Femur (tissue), 1 donor: ENCODE data around the gene PLXNC1.

Experiments used
- DNase-seq: peaks from one replicate; pipeline ENCODE4 v3.0.0-alpha.2; 2017

Gene PLXNC1

DNA sequence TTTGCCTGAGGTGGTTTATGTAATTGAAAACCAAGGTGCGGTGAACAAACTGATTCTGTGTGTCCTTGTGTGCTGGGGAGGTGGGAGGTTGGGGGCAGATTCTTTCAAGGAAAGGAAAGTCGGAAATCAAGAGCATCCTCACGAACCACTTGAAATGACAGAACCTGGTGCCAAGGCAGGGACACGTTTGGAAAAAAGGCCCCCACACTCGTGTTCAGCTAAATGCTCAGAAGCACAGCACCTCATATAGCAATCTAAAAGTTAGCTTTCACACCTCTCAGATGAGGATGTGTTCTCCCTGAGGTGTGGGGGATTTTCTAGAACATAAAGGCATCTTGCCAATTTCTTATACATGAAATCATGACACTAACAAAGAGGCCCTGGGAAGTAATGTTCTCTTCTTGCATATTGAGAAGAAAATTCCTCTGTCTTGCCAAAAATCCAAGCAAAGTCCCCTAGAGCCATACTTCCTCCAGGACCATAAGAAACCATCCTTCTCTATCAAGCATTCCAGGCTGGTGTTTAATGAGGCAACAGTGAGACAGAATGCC lies 119.6 kb downstream of the PLXNC1 start:
- no peak for DNase-seq

DNA sequence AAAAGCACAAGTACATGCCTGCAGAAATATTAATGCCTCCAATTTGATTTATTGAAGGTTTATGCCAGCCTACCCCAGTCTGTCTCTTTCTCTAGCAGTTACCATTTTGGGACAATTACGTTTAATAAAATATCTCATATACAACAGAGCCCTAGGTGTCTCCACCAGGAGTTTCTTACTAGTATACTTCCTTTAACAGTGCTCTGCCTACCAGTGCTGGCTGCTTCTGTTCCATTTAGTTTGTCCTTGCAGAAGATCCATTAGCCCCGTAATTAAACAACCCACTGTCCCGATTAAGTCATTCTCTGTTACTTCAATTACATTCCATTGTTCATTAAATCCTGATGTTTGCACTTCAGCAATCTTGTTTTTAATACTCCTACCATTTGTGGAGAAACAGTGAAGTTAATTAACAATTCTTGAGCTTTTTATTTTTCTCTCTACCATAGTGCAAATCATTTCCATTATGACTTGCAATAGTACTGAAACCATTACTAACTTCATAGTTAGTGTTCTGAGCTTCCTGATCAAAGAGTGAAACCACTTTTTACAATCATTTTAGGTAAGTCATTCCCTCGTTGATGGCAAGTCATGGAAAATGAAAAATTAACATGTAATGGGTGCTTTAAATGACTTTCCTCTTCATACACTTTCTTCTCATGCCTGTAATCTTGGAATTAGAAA lies 121.1 kb downstream of the PLXNC1 start:
- no peak for DNase-seq

DNA sequence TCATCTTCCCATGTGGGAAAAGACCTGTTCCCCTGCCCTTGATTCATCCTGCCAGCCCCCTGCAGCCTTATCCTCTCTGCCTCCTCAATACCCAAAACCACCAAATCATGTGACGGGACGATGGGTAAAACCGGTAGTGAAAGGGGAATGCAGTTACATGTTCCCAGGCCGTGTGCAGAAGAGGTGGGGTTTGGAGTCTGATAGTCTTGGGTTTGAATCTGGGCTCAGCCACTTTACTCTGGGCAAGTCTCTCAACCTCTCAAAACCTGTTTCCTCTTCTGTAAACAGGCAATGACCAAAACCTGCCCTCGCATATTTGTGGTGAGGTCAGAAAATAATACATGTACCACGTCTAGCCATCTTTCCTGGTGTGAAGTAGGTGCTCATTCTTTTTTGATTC lies 123.0 kb downstream of the PLXNC1 start:
- no peak for DNase-seq

DNA sequence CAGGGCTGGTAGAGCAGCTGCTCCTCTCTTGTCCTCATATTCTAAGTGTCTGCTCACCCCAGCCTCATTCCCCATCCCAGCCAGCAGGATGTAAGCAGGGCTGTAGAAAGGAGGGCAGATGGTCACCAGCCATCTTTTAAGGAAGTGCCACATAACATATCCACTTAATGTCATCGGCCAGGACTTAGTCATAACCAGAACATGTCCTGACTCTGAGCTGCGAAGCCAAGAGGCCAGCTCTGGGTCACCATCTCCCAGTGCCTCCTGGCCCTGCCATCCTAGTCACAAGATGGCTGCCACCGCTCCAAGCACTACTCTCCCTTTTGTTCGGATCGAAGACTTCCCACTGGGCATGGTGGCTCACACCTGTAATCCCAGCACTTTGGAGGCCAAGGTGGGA lies 123.9 kb downstream of the PLXNC1 start:
- no peak for DNase-seq

DNA sequence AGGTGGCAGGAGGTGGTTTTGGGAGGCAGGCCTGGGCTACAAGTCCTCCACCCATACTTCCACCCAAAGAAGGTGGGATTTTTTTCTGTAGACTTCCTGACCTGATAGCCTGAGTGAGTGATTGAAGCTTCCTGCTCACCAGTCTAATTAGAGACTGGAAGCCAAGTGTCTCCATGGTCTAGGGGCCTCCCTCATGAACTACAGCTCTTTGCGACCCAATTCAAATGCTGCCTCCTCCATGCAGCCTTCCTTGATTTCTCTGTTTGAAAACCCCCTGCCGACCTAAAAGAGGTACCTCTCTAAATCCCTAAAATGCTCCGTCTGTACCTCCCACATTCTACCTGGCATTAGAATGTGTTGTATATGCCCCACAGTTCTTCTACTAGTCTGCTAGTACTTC lies 124.9 kb downstream of the PLXNC1 start:
- no peak for DNase-seq

DNA sequence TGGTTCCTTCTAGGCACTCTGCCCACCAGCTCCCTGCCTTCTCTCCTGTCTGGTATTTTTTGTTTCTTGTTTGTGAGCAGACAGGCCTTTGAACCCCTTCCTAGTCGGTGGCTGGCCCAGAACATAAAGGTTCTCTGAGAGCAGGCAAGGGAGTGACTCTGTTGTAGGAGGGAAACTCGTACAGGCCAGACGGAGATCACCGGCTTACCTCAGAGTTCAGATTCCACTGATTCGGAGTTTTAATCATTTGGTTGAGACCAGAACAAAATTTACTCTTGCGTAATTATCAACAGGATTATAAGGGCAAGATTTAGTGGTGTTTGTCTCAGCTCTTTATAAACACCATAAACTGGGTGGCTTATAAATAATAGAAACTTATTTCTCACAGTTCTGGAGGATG lies 128.3 kb downstream of the PLXNC1 start:
- no peak for DNase-seq

DNA sequence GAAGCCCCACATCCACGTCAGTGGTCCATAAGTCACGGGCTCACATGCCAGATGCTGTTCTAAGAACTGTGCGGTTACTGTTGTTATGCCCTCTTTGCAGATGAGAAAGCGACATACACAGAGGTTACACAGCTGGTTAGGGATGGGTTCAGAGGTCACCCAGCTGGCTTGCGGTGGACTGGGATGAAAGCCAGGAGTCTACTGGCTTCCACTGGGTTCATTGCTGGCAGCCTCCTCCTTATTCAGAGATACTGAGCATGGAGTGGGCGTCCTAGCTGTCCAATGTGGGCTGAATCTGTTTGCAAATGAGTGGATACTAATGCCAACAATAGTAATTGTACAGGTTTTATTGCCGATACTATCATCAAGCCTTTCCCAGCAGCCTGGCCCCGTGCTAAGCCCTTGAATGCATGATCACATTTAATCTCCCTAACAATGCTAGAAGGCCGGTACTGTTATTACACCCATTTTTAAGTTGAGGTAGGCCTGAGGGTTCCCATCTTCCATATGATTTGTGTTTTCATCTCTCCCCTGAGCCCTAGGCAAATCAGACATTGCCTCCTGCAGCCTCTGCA lies 129.1 kb downstream of the PLXNC1 start:
- DNase-seq: no peak

DNA sequence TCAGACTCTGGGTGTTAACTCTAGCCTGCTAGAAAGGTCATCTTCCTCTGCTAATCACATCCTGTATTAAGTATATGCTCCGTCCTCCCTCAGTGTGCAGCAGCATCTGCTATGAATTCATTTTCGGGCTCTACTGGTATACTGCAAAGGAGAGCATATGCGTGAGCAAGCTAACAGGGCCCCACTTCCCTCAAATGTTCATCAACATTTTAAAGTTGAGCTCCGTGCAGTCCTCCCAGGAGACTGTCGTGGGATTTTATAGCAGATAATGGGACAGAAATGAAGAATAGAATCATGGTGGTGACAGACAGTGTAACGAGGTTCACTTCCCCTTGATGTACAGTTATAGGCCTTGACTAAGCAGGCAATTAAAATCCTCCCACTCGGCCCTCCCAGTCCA lies 131.7 kb downstream of the PLXNC1 start:
- DNase-seq: no peak

DNA sequence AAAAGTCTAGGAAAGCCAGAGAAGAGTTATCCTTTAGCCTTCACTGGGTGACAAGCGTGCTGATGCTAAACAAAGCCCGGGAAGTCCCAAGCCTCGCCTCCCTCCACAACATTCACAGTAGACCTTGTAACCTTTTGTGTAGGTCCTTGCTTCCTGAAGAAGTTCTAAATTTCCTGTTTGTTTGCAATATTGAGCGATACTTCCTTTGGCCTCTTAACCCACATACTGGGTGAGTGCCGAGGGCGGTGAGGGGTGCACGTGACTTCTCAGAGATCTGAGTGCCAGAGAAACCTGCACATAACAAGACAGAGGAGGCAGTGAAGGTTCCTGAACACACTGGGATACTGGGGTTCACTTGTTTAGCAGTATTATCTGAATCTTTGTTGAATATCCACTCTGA lies 134.3 kb downstream of the PLXNC1 start:
- DNase-seq: no peak

DNA sequence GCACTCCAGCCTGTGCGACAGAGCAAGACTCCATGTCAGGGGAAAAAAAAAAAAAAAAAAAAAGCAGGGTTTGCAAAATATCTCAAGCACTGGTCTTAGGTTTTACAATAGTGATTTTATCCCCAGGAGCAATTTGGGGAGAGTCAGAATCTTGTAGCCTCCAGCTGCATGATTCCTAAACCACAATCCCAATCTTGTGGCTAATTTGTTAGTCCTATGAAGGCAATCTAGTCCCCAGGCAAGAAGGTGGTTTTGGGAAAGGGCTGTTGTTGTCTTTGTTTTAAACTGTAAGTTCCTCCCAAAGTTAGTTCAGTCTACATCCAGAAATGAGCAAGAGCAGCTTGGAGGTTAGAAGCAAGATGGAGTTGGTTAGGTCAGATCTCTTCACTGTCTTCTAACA lies 135.7 kb downstream of the PLXNC1 start:
- no peak for DNase-seq

DNA sequence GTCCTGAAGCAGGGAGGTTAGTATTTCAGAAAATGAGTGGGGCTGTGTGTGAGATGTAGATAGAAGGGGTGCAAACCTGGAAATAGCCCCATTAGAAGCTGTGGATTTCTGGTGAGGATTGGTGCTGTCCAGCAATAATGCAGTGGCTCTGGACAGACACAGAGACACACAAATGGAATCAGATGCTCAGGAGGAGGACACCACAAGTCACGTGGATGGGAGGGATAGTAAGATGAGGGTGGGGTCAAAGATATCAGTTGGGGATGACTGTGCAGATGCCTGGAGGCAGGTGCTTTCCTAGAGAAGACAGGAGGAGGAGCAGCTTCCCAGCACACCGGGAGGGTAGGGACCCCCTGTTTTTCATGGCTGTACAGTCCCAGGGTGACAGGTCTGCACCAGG lies 136.5 kb downstream of the PLXNC1 start:
- no peak for DNase-seq

DNA sequence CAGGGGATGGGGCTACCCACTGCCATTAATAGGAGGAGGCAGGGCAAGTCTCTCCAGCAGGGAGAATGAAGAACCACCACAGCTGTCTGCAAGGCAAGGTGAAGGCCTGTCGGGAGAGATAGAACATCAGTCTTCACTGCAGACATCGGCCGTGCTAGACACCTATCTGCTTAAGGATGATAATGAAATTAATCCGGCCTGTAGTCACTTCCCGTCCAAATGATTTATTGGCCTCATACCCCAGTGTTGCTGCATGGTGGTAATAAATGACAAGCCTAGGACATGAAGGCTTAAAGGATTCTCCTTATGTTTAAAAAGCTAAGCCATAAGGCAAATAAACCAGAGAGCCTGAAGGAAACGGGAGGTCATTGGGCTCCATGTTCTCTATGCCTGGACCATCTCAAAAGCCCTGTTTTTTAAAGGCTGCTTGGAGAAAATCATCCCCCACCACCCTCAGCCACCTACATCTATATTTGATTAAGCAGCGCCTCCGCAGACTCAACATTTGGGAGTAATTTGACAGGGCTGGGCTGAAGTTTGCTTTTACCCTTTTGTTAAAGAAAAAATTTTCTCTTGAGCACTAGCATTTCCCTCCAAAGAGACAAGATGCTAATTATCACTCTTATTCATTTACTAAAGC lies 137.7 kb downstream of the PLXNC1 start:
- no peak for DNase-seq

DNA sequence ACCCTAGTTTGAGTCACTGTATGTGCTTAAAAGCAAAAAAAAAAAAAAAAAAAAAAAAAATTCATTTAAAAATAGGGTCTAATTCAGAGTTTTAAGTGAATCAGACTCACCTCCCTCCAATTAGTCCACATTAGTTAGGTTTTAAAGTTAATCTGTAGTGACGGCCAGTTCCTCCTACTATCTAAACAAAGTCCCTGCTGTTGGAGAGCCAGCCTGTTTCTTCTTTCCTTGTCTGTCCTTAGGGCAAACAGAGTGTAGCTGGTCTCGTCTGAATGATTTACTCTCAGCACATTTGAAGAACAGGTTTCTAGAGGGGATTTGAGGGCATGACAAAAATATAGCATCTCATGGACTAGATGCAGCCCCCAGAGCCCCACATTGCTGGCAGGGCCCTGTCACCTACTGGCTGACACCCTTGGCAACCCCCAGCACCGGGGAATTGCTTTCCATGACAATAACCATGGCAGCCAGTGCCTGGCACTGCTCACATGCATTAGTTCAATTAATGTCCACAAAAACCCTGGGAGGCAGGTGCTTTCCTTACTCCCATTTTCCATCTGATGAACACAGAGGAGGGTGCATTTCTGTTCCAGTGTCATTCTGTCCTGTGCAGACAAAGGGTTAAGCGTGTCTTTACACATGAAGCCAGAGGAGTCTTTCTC lies 138.3 kb downstream of the PLXNC1 start:
- DNase-seq: no peak

DNA sequence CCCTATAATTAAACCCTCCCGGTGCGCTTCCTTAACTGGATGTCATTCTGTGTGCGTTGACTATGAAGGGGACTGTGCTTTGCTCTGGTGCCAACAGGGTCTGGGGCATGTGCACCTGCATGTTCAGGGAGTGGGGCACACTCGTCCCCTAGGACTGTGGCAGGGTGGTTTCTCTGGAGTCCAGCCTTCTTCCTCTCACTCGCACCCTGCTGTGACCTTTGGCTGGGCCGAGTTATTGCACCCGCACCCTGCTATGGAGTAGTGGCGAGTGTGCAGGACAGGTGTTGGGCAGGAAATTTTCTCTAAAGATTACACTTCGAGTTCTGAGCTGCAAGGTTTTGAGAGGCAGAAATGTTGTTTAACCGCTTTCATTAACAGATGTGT lies 138.9 kb downstream of the PLXNC1 start:
- DNase-seq: no peak

DNA sequence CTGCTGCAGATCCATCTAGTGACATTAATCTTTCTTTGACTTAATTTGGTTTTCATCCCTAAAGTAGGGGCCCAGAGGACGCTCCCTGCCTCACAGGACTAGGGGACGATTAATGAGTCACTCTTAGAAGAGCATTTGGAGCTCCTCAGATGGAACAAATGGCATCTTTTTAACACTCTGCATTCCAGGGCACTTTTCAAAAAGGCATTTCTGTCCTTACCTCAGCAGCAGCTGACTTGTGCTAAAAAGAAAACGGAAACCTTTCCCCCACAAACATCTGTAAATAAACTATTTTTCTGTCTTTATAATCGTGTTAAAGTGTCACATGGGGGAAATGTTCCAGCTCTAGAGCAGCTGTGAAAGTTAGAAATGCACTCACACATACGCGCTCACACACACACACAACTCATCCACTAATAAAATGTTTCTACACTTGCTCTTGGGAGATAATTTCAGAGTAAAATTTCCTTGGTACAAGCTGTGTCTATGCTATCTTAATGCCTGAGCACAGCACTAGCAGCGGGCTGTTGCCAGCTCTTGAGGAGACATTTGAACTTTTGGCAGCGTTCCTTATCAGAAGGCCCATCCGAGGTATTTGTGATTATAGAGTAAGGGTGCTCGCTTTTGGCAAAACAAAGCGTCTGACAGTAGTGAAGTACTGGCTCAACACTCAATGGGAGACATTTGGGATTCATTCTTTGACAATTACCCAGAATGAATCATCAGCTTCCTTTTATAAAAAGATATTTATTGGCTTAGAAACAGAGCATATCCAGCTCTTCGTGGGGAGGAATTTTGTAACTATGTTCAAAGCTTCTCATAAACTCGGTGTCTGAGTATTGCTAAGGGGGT lies 141.3 kb downstream of the PLXNC1 start:
- peak; percentile 37 for DNase-seq

DNA sequence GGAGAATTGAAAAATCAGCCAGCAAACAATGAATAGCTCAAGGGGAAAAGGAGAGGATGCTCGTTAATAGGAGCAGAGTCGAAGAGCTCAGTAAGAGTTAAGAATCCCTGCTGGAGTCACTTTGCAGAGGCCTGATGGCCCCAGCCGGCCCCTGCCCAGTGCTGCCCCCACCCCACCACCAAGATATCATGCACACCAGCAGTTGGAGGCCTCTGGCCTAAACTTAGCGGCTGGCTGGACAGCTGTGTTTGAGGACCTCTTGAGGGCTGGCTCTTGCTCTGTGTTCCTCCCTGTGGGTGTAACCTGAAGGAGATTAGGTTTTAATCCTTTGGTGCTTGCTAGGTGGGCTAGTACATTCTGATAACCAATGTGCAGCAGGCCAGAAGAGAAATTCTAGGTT lies 142.0 kb downstream of the PLXNC1 start:
- peak; percentile 45 for DNase-seq

DNA sequence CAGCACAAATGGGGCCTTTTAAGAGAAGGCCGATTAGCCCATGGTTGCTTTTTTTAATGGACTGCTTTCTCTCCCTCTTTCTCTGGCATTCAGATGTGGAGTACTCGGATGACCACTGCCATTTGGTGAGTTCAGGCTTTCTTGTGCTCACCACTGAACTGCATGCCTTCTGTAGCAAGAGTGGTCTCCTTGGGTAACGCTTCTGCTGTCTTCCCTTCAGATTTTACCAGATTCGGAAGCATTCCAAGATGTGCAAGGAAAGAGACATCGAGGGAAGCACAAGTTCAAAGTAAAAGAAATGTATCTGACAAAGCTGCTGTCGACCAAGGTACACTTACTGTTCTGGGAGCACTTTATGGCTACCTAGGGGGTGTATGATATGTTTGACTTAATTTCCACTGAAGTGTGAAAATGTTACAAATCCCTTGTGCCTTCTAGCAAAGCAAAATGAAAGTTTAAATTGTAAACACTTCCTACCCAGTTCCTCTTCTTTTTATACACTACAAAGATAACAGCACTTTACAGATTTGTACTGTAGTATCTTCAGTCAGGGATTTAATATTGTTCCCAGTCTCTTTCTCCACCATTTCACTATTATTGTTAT lies 148.8 kb downstream of the PLXNC1 start:
- DNase-seq: no peak

DNA sequence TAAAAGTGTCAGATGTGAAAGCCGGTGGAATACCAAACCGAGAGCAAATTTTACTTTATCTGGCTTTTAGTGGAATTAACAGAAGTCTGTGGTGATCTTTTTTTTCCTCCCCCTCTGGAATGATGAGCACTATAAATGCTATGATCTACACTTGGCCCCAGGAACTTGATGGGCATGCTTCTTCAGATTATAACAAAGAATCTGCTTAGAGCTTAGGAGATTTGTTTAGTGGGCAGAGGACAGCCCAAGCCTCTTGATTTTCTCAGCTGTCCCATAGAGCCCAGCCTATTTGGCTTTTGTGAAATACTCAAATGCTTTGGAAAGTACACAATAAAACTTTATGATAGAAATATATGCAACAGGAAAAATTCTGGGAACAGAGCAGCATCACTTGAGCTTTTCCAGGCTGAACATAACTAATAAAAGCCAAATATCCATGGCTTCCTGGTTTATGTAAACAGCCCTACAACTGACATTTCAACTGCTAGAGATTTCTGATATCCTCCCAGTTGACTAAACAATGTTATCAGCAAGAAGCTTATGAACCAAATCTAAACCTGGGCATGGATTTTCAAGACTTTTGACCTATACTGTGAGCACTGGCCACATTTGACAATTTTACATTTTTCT lies 149.6 kb downstream of the PLXNC1 start:
- DNase-seq: no peak

DNA sequence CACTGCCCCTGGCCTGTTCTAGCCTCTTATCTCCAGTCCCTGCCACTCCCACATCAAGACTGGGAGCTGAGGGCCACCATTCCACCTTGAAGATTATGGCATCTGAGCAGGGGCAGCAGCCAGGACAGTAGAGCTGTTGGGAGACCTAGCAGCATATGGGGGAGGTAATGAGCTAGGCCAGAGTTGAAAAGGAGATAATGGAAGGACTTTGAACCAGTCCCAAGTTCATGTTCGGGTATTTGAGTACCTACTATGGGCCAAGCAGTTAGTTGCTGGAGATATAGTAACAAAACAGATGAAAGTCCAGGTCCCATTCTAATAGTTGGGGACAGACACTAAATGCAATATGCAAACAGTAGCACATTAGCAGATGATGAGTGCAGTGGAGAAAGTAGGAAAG lies 151.5 kb downstream of the PLXNC1 start:
- no peak for DNase-seq

DNA sequence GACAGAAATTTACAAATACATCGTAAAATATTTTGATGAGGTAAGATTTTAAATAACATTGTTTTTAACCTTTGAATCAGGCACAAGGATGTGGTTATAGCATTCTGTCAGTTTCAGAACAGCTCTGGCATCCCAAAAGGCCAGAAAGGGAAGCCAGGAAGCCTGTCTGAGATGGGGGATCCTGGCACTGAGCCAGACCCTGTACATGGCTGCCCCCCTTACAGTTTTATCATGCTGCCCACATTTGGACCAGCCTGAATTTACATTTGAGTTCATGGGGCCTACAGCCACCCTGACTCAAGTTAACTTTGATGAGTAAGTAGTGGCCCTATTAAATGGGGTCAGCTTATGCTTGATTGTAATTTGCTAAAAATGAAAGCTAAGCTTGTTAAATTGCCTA lies 155.6 kb downstream of the PLXNC1 start:
- DNase-seq: no peak

DNA sequence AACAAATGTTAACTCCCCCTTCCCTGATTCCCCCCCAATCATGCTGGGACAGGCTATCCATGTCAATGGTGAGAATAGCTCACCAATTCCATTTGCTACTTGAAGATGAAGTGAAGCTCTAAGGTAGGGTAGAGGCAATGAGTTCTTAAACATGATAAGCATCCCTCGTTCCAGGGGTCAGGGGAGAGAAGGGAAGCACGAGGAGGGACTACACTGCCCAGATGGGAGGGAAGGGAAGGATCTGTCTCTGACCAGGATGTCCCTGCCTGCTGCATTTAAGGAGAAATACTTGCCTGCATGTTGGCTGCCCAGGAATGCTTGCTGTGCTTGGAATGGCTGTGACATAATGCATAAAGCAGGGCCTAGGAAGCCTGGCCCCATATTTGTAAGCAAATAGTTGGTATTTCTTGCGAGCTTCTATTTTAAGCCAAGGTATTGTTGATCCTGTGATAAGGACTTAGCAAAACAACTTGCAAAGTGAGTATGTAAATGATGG lies 156.2 kb downstream of the PLXNC1 start:
- DNase-seq: no peak
